Choroid plexus epithelial cell (primary cell): ENCODE data around the gene USP12.

ENCODE experiments used
- DNase-seq: peaks from one replicate; pipeline ENCODE4 v3.0.0-alpha.2; 2010; ENCODE audit warnings: low read depth
- H3K4me3 ChIP-seq: 2 replicates; pipeline ENCODE4 v1.5.1; 2011; ENCODE audit warnings: low read depth, mild to moderate bottlenecking, control low read depth, low read length, moderate library complexity
- CTCF ChIP-seq: conservative IDR thresholded peaks from 2 replicates; pipeline ENCODE4 v1.5.1; 2011; ENCODE audit warnings: low read depth, mild to moderate bottlenecking, control low read depth, inconsistent platforms, low read length, moderate library complexity

The USP12 gene

GRCh38 chr13:27122036-27122435, 49.6 kb downstream of the USP12 start:
- DNase-seq, result no peak
- TF ChIP-seq CTCF, result no peak
- no peak overlapping the region for H3K4me3 ChIP-seq

GRCh38 chr13:27120811-27121210, 50.8 kb downstream of the USP12 start:
- TF ChIP-seq CTCF, result no peak
- peak; percentile 56 for DNase-seq

GRCh38 chr13:27120011-27120410, 51.6 kb downstream of the USP12 start:
- DNase-seq, result no peak
- no peak overlapping the region for H3K4me3 ChIP-seq
- TF ChIP-seq CTCF, result no peak

More at GRCh38 chr13:27120811-27121210, 50.8 kb downstream of the USP12 start:
- no peak overlapping the region for H3K4me3 ChIP-seq

- DNase-seq, result no peak
- no peak overlapping the region for H3K4me3 ChIP-seq
- no peak for TF ChIP-seq CTCF
Measured at GRCh38 chr13:27118428-27119054, 53.1 kb downstream of the USP12 start.

- no peak for DNase-seq
- H3K4me3 ChIP-seq, result no peak overlapping the region
- TF ChIP-seq CTCF, result no peak
Measured at GRCh38 chr13:27117952-27118351, 53.7 kb downstream of the USP12 start.

GRCh38 chr13:27117158-27117557, 54.5 kb downstream of the USP12 start:
- peak; percentile 76 for DNase-seq
- H3K4me3 ChIP-seq, result no peak overlapping the region
- TF ChIP-seq CTCF, result no peak

- no peak for TF ChIP-seq CTCF
Measured at GRCh38 chr13:27113436-27113835, 58.2 kb downstream of the USP12 start.

More at GRCh38 chr13:27113436-27113835, 58.2 kb downstream of the USP12 start:
- H3K4me3 ChIP-seq, result no peak overlapping the region
- DNase-seq, result no peak
